PC-9 (cell line): ENCODE results near the gene STAG3.

Source experiments
- EZH2 ChIP-seq: fragments of 200-600 bp; sonication (generic); IDR thresholded peaks from 2 replicates; pipeline ENCODE4 v1.8.0; 2017; ENCODE audit warnings: antibody characterized with exemption, low read depth
- TF ChIP-seq, protein P1 (sequence below): fragments of 200-600 bp; sonication (generic); conservative IDR thresholded peaks from 2 replicates; pipeline ENCODE4 v1.6.1; 2017; ENCODE audit warnings: mixed run types, antibody characterized with exemption, mild to moderate bottlenecking, moderate library complexity

DNA sequence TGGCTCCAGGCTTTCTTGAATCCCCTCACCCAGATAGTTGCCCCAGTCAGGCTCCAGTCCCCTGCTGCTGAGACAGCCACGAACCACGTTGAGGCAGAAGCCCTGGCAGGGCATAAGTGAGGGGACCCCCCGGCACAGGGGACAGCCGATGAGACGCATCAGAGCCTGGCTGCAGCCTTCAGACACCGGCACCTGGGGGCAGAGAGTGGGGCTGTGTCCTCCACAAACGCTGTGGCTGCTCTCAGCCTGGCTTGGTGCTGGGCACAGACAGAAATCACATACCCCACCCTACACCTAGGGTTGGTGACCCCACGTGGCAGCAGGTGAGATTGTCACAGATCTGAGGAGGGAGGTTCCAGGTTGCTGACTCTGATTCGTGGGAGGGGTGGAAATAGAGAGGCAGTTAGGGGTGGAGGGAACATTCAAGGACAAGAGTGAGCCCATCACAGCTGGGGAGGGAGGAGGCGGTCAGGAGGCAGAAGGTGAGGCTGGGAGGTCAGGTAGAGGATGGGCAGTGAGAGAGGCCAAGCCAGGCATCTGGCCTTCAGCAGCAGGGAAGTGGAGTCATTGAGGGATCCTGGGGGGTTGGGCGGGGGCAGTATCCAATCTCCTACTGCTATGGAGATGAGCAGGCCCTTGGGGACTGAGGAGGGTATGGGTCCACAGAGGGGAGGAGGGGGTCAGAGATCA lies 3.8 kb upstream of the STAG3 start:
- TF ChIP-seq, protein P1, sequence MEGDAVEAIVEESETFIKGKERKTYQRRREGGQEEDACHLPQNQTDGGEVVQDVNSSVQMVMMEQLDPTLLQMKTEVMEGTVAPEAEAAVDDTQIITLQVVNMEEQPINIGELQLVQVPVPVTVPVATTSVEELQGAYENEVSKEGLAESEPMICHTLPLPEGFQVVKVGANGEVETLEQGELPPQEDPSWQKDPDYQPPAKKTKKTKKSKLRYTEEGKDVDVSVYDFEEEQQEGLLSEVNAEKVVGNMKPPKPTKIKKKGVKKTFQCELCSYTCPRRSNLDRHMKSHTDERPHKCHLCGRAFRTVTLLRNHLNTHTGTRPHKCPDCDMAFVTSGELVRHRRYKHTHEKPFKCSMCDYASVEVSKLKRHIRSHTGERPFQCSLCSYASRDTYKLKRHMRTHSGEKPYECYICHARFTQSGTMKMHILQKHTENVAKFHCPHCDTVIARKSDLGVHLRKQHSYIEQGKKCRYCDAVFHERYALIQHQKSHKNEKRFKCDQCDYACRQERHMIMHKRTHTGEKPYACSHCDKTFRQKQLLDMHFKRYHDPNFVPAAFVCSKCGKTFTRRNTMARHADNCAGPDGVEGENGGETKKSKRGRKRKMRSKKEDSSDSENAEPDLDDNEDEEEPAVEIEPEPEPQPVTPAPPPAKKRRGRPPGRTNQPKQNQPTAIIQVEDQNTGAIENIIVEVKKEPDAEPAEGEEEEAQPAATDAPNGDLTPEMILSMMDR, result no peak; the same call in 1 of the 2 replicates
- no peak for TF ChIP-seq EZH2
